Activated naive CD4-positive, alpha-beta T cell treated with Interleukin-2 at 50 U/mL for 16 hours (primary cell): ENCODE results near the gene AGBL1.
"Not testable (repeated sequence)": the region's sequence is repeated elsewhere in the genome, so short reads cannot be mapped to it uniquely, and the experiment has no call there.

Experiments
- DNase-seq: peaks from one replicate; pipeline ENCODE4 v3.0.0-alpha.2; 2020

The AGBL1 gene

GRCh38 chr15:86087808-86088207 lies 8.1 kb downstream of the AGBL1 start:
- DNase-seq = no peak

GRCh38 chr15:86089422-86089821 lies 9.8 kb downstream of the AGBL1 start:
- no peak for DNase-seq

- DNase-seq = no peak
Measured at GRCh38 chr15:86101818-86102217, 22.1 kb downstream of the AGBL1 start.

- DNase-seq = no peak
Measured at GRCh38 chr15:86103825-86104224, 24.2 kb downstream of the AGBL1 start.

GRCh38 chr15:86106306-86106705 lies 26.6 kb downstream of the AGBL1 start:
- no peak for DNase-seq

GRCh38 chr15:86115145-86115801 lies 35.6 kb downstream of the AGBL1 start:
- no peak for DNase-seq

GRCh38 chr15:86121568-86122225 lies 42.0 kb downstream of the AGBL1 start:
- DNase-seq = no peak

- not testable (repeated sequence) for DNase-seq
Measured at GRCh38 chr15:86122691-86123391, 43.2 kb downstream of the AGBL1 start.

- DNase-seq = no peak
Measured at GRCh38 chr15:86125775-86126174, 46.1 kb downstream of the AGBL1 start.

GRCh38 chr15:86127547-86127946 lies 47.9 kb downstream of the AGBL1 start:
- DNase-seq = no peak

- DNase-seq = no peak
Measured at GRCh38 chr15:86135041-86135440, 55.4 kb downstream of the AGBL1 start.

GRCh38 chr15:86136861-86137260 lies 57.2 kb downstream of the AGBL1 start:
- DNase-seq = no peak

- DNase-seq = no peak
Measured at GRCh38 chr15:86138798-86139197, 59.1 kb downstream of the AGBL1 start.

GRCh38 chr15:86139828-86140227 lies 60.2 kb downstream of the AGBL1 start:
- no peak for DNase-seq

GRCh38 chr15:86154705-86155104 lies 75.0 kb downstream of the AGBL1 start:
- no peak for DNase-seq

GRCh38 chr15:86155551-86155950 lies 75.9 kb downstream of the AGBL1 start:
- DNase-seq = no peak

GRCh38 chr15:86157606-86158293 lies 78.1 kb downstream of the AGBL1 start:
- DNase-seq = no peak

- DNase-seq = no peak
Measured at GRCh38 chr15:86159468-86159867, 79.8 kb downstream of the AGBL1 start.

- no peak for DNase-seq
Measured at GRCh38 chr15:86161250-86161649, 81.6 kb downstream of the AGBL1 start.

- DNase-seq = no peak
Measured at GRCh38 chr15:86162172-86162591, 82.5 kb downstream of the AGBL1 start.

- no peak for DNase-seq
Measured at GRCh38 chr15:86162641-86163040, 83.0 kb downstream of the AGBL1 start.

- no peak for DNase-seq
Measured at GRCh38 chr15:86163816-86164215, 84.1 kb downstream of the AGBL1 start.

- no peak for DNase-seq
Measured at GRCh38 chr15:86164232-86164898, 84.7 kb downstream of the AGBL1 start.
